Mesothelial cell of epicardium (in vitro differentiated cells): ENCODE measurements around the gene ZNF593. TPM values are rescaled to one million over a fixed set of nuclear protein-coding genes. Genes with fewer than 3 reads are reported as not detected.

Source experiments
- DNase-seq, 2 experiments: peaks; one replicate each; pipeline ENCODE4 v3.0.0; 2021; ENCODE audit warnings: low spot score in 2 of 2; ENCODE audit not compliant: unreplicated experiment in 2 of 2
- H3K27ac Mint-ChIP-seq: 2 replicates; pipeline ENCODE4 v1.8.0; 2021; ENCODE audit warnings: mixed read lengths
- H3K27me3 Mint-ChIP-seq: 2 replicates; pipeline ENCODE4 v1.8.0; 2021; ENCODE audit warnings: low read depth, mixed read lengths
- H3K36me3 Mint-ChIP-seq: 2 replicates; pipeline ENCODE4 v1.8.0; 2021; ENCODE audit warnings: mixed read lengths
- H3K4me1 Mint-ChIP-seq: 2 replicates; pipeline ENCODE4 v1.8.0; 2021; ENCODE audit warnings: mixed read lengths
- H3K4me3 Mint-ChIP-seq: 2 replicates; pipeline ENCODE4 v1.8.0; 2021; ENCODE audit warnings: mild to moderate bottlenecking, moderate library complexity, mixed read lengths
- H3K9me3 Mint-ChIP-seq: 2 replicates; pipeline ENCODE4 v1.8.0; 2021; ENCODE audit warnings: mixed read lengths
- CTCF ChIP-seq: fragments of 200-600 bp; sonication (generic); IDR thresholded peaks from one replicate; pipeline ENCODE4 v1.5.0; 2021; ENCODE audit warnings: antibody characterized with exemption; ENCODE audit not compliant: unreplicated experiment
- total RNA-seq: library from RNA; stranded (reverse); gene quantifications from 3 replicates; pipeline ENCODE4 v1.2.1, GENCODE V29; 2021

ZNF593 gene
- total RNA-seq, 1 donor from 2014 or later = 28.7 TPM

- H3K4me3 Mint-ChIP-seq = peak overlapping the region; percentile 87
- H3K36me3 Mint-ChIP-seq = no peaks in the 10 kb centered on the region
- peak overlapping the region; percentile 61 for H3K27ac Mint-ChIP-seq
- DNase-seq = no peak
- TF ChIP-seq CTCF = no peak
- H3K4me1 Mint-ChIP-seq = peaks cover 25% of the 10 kb centered on the region
- H3K27me3 Mint-ChIP-seq = no peaks in the 10 kb centered on the region
- H3K9me3 Mint-ChIP-seq = no peaks in the 10 kb centered on the region
Observed at GRCh38 chr1:26170472-26170821, 739 bp downstream of the ZNF593 start.

GRCh38 chr1:26171084-26172072, 1.7 kb downstream of the ZNF593 start, which contains the start of gene ZNF593OS:
Gene ZNF593OS, minus strand, starts transcription at chr1:26171832. Its CDS starts 171 bp downstream, at chr1:26171661.
- H3K27ac Mint-ChIP-seq = no peak within 1 kb of the TSS
- peak within 1 kb of the TSS; percentile 87 for H3K4me3 Mint-ChIP-seq

GRCh38 chr1:26175346-26175745, 5.6 kb downstream of the ZNF593 start:
- no peak overlapping the region for H3K27ac Mint-ChIP-seq
- TF ChIP-seq CTCF = no peak

More at GRCh38 chr1:26171084-26172072, 1.7 kb downstream of the ZNF593 start, which contains the start of gene ZNF593OS:
- no peaks in the 10 kb centered on the region for H3K9me3 Mint-ChIP-seq
- TF ChIP-seq CTCF = no peak
- no peaks in the 10 kb centered on the region for H3K27me3 Mint-ChIP-seq
- no peak for DNase-seq
- H3K36me3 Mint-ChIP-seq = no peaks in the 10 kb centered on the region
- H3K4me1 Mint-ChIP-seq = peaks cover 25% of the 10 kb centered on the region

GRCh38 chr1:26177182-26177684, 7.5 kb downstream of the ZNF593 start, which contains the start of gene CNKSR1:
Gene CNKSR1, plus strand, starts transcription at chr1:26177491. Its CDS starts 57 bp downstream, at chr1:26177548.
- Mint-ChIP-seq H3K27me3 (no peaks in the 10 kb centered on the region), H3K4me3 (peak within 1 kb of the TSS; percentile 86), H3K9me3 (no peaks in the 10 kb centered on the region), H3K27ac (peak within 1 kb of the TSS; percentile 99), H3K36me3 (peaks cover 8% of the 10 kb centered on the region), H3K4me1 (peaks cover 12% of the 10 kb centered on the region)
- DNase-seq = peak in 1 of 2 experiments; percentile 77
- no peak for TF ChIP-seq CTCF

More at GRCh38 chr1:26175346-26175745, 5.6 kb downstream of the ZNF593 start:
- no peak overlapping the region for H3K4me3 Mint-ChIP-seq
- H3K4me1 Mint-ChIP-seq = peaks cover 20% of the 10 kb centered on the region
- no peak for DNase-seq
- no peaks in the 10 kb centered on the region for H3K27me3 Mint-ChIP-seq
- no peaks in the 10 kb centered on the region for H3K9me3 Mint-ChIP-seq
- peaks cover 1% of the 10 kb centered on the region for H3K36me3 Mint-ChIP-seq

- DNase-seq = no peak
- no peak overlapping the region for H3K4me3 Mint-ChIP-seq
- no peaks in the 10 kb centered on the region for H3K27me3 Mint-ChIP-seq
- H3K27ac Mint-ChIP-seq = no peak overlapping the region
- H3K9me3 Mint-ChIP-seq = no peaks in the 10 kb centered on the region
- H3K4me1 Mint-ChIP-seq = peaks cover 12% of the 10 kb centered on the region
- no peak for TF ChIP-seq CTCF
- peaks cover 12% of the 10 kb centered on the region for H3K36me3 Mint-ChIP-seq
Observed at GRCh38 chr1:26180010-26180506, 10.3 kb downstream of the ZNF593 start.
